Endothelial cell of umbilical vein (primary cell): Measurements from ENCODE around the gene HECTD3. TPM values are rescaled to one million over a fixed set of nuclear protein-coding genes. Genes with fewer than 3 reads are reported as not detected.

Experiments
- BruUV-seq: library from RNA; stranded (reverse); fragments of 400-500 nt; replicated peaks from 2 replicates; lab custom pipeline; 2021; lab: Mats Ljungman, UMichigan
- CTCF ChIA-PET: fragments of 300-600, 350-600 bp; sonication (Branson Sonifier 250); formaldehyde crosslinking; loops from one replicate; lab custom pipeline; 2021; ENCODE audit warnings: antibody characterized with exemption, inconsistent platforms; lab: Charles Lee
- POLR2A ChIA-PET: fragments of 300-600, 350-600 bp; sonication (Branson Sonifier 250); formaldehyde crosslinking; loops from one replicate; lab custom pipeline; 2021; ENCODE audit warnings: antibody characterized with exemption, inconsistent platforms; lab: Charles Lee
- DNase-seq: peaks from one replicate; pipeline ENCODE4 v3.0.0-alpha.2; 2011; ENCODE audit warnings: low read depth, low spot score
- FAIRE-seq: peaks from 2 replicates; lab custom pipeline; 2011; peaks lifted over from hg19 to GRCh38; lab: Jason Lieb, UNC
- H2AFZ ChIP-seq: 2 replicates; pipeline ENCODE4 v1.6.0; 2012; ENCODE audit warnings: low read depth, low read length, control low read depth, inconsistent platforms
- H3K27ac ChIP-seq: 2 replicates; pipeline ENCODE4 v1.5.1; 2011; ENCODE audit warnings: low read depth, mild to moderate bottlenecking, control low read depth, low read length, moderate library complexity; ENCODE audit not compliant: insufficient read depth
- H3K27me3 ChIP-seq, 2 experiments: 2 replicates each; pipeline versions ENCODE4 v1.6.0 to v1.6.1; 2011; ENCODE audit warnings: low read length in 2 of 2, mixed read lengths in 1 of 2; ENCODE audit not compliant: control insufficient read depth in 2 of 2, insufficient read depth in 2 of 2
- H3K36me3 ChIP-seq, 2 experiments: 2 replicates in 1 of 2; 3 replicates in 1 of 2; pipeline ENCODE4 v1.5.1; 2011; ENCODE audit warnings: low read length in 2 of 2, mild to moderate bottlenecking in 1 of 2, moderate library complexity in 1 of 2; ENCODE audit not compliant: control insufficient read depth in 2 of 2, insufficient read depth in 2 of 2; ENCODE audit errors: extremely low read depth in 1 of 2
- H3K4me1 ChIP-seq: 3 replicates; pipeline ENCODE4 v1.5.1; 2011; ENCODE audit warnings: mild to moderate bottlenecking, low read length; ENCODE audit not compliant: control insufficient read depth, insufficient read depth; ENCODE audit errors: extremely low read depth
- H3K4me2 ChIP-seq: 2 replicates; pipeline ENCODE4 v1.6.1; 2011; ENCODE audit warnings: low read length, control low read depth, mixed read lengths; ENCODE audit not compliant: insufficient read depth
- H3K4me3 ChIP-seq, 3 experiments: fragments of 200-600 bp in 1 of 3; sonication (generic), shearing (Covaris generic) in 1 of 3; replicated peaks in 1 of 3; 2 replicates each; pipeline ENCODE4 v1.5.1; 2011 to 2016; ENCODE audit warnings: control low read depth in 3 of 3, low read length in 3 of 3, mild to moderate bottlenecking in 2 of 3, inconsistent platforms in 1 of 3, low read depth in 1 of 3, moderate library complexity in 1 of 3; ENCODE audit not compliant: insufficient read depth in 1 of 3
- H3K79me2 ChIP-seq: 2 replicates; pipeline ENCODE4 v1.6.0; 2012; ENCODE audit warnings: low read length, inconsistent platforms; ENCODE audit not compliant: control insufficient read depth, insufficient read depth
- H3K9ac ChIP-seq: replicated peaks from 2 replicates; pipeline ENCODE3; 2011; ENCODE audit warnings: low read length, control low read depth; ENCODE audit not compliant: insufficient read depth; ENCODE audit errors: extremely low read depth
- H3K9me1 ChIP-seq: replicated peaks from 3 replicates; pipeline ENCODE4 v1.6.0; 2011; ENCODE audit warnings: mild to moderate bottlenecking, low read length; ENCODE audit not compliant: control insufficient read depth, insufficient read depth; ENCODE audit errors: extremely low read depth
- H3K9me3 ChIP-seq: replicated peaks from 2 replicates; pipeline ENCODE4 v1.5.1; 2012; ENCODE audit warnings: low read length, inconsistent platforms; ENCODE audit not compliant: control insufficient read depth, insufficient read depth
- H4K20me1 ChIP-seq: replicated peaks from 2 replicates; pipeline ENCODE3; 2011; ENCODE audit warnings: mild to moderate bottlenecking, low read length; ENCODE audit not compliant: control insufficient read depth, insufficient read depth; ENCODE audit errors: extremely low read depth
- CTCF ChIP-seq, 2 donors: IDR thresholded peaks; 1 replicate in 1 of 2; 2 replicates in 1 of 2; pipeline ENCODE4 v1.5.1; 2011; ENCODE audit warnings: low read length in 2 of 2, mild to moderate bottlenecking in 2 of 2, moderate library complexity in 2 of 2, control low read depth in 1 of 2, inconsistent platforms in 1 of 2, low read depth in 1 of 2; ENCODE audit not compliant: insufficient read depth in 1 of 2; ENCODE audit errors: extremely low read depth in 1 of 2
- EZH2 ChIP-seq: IDR thresholded peaks from 2 replicates; pipeline ENCODE4 v1.6.1; 2012; ENCODE audit warnings: borderline replicate concordance, low read depth, mild to moderate bottlenecking, moderate library complexity, low read length, inconsistent platforms; ENCODE audit not compliant: severe bottlenecking
- FOS ChIP-seq: IDR thresholded peaks from 2 replicates; pipeline ENCODE4 v1.6.1; 2011; ENCODE audit warnings: mild to moderate bottlenecking, low read length, moderate library complexity, borderline replicate concordance; ENCODE audit not compliant: insufficient read depth
- GATA2 ChIP-seq: IDR thresholded peaks from 2 replicates; pipeline ENCODE4 v1.7.0; 2011; ENCODE audit warnings: low read depth, mild to moderate bottlenecking, moderate library complexity, mixed read lengths, low read length; ENCODE audit not compliant: insufficient read length, insufficient read depth
- POLR2AphosphoS5 ChIP-seq: IDR thresholded peaks from 2 replicates; pipeline ENCODE4 v1.6.1; 2012; ENCODE audit warnings: low read depth, mild to moderate bottlenecking, control low read depth, low read length, moderate library complexity; ENCODE audit not compliant: insufficient read depth
- dilution Hi-C: fragments of 300-500 bp; cut with MboI; formaldehyde crosslinking; loops from one replicate; pipeline ENCODE4 v1.15.0; 2019; ENCODE audit warnings: low sequenced_read_pairs; ENCODE audit not compliant: extremely low pct_ligation_motif_present
- intact Hi-C: fragments of 100-400 bp; cut with micrococcal nuclease; formaldehyde crosslinking; loops from one replicate; pipeline ENCODE4 v1.10.0; 2022
- polyA plus RNA-seq, 4 experiments: library from polyadenylated mRNA; depleted of rRNA in 3 of 4; stranded (reverse) in 3 of 4; unstranded in 1 of 4; fragments of >200 nt; gene quantifications; 2 replicates each; pipeline versions ENCODE4 v1.2.1 to v1.2.3, GENCODE V29; 2011 to 2012; ENCODE audit warnings: missing spikeins in 1 of 4
- total RNA-seq: library from RNA; stranded (reverse); gene quantifications from 2 replicates; pipeline ENCODE4 v1.2.3, GENCODE V29; 2021

Gene HECTD3
- total and polyA plus RNA-seq, 2 donors (not counting 3 experiments of a cell fraction or from before 2014, with no cell fraction given): 80.0 to 114 TPM

GRCh38 chr1:45040297-45040696 lies 29.2 kb upstream of the HECTD3 start:
- dilution Hi-C loops: no loop called here
- H3K4me2 ChIP-seq: no peak overlapping the region
- no peaks in the 10 kb centered on the region for H3K36me3 ChIP-seq
- no peaks in the 10 kb centered on the region for H3K27me3 ChIP-seq
- no peaks in the 10 kb centered on the region for H3K9me1 ChIP-seq
- intact Hi-C loops: no loop called here
- H3K4me1 ChIP-seq: no peaks in the 10 kb centered on the region
- FAIRE-seq: no peak
- TF ChIP-seq EZH2 (no peak), GATA2 (no peak), POLR2AphosphoS5 (no peak), CTCF (IDR thresholded peaks at IDR 0.05; ENCODE audit: extremely low read depth in 1 of 2, insufficient read depth in 1 of 2, low read depth in 1 of 2, low read length in 2 of 2) (no peak), FOS (no peak)
- H3K9me3 ChIP-seq: no peaks in the 10 kb centered on the region
- H3K79me2 ChIP-seq: no peaks in the 10 kb centered on the region
- no peak overlapping the region for H2AFZ ChIP-seq
- no peak for DNase-seq
- H3K9ac ChIP-seq: no peak overlapping the region
- ChIA-PET POLR2A (no interaction called here), CTCF (interaction anchor here (1.2 to 1.3 kb wide), 2 partner anchors 23 to 260 kb away, joined by 3 read pairs; no protein-coding TSS in a partner anchor)
- H3K4me3 ChIP-seq: no peak overlapping the region
- no TSS peak for BruUV-seq
- H3K27ac ChIP-seq: no peak overlapping the region
- no peaks in the 10 kb centered on the region for H4K20me1 ChIP-seq
